GM12878 (cell line): ENCODE measurements around the gene PLEKHM1. TPM values are rescaled to one million over a fixed set of nuclear protein-coding genes. Genes with fewer than 3 reads are reported as not detected.

Source experiments
- ATAC-seq: fragments of 200-7000 bp; cut with Tn5 transposase; 3 replicates; pipeline ENCODE4 v1.9.1; 2020; ENCODE audit warnings: mild to moderate bottlenecking, moderate library complexity
- BruUV-seq: library from RNA; stranded (reverse); fragments of 400-500 nt; replicated peaks from 2 replicates; lab custom pipeline; 2021; lab: Mats Ljungman, UMichigan
- CTCF ChIA-PET: fragments of 300-600 bp; sonication (Branson Sonifier 250); formaldehyde crosslinking; extraction: SDS; loops from one replicate; lab custom pipeline; 2021; ENCODE audit warnings: inconsistent platforms; lab: Yijun Ruan, JAX
- POLR2A ChIA-PET: fragments of 350-600 bp; formaldehyde crosslinking; extraction: SDS; loops from one replicate; lab custom pipeline; 2021; ENCODE audit warnings: inconsistent platforms; lab: Charles Lee
- RAD21 ChIA-PET: fragments of 300-600 bp; sonication (Branson Sonifier 250); formaldehyde crosslinking; loops from one replicate; lab custom pipeline; 2023; ENCODE audit warnings: antibody characterized with exemption; ENCODE audit not compliant: unreplicated experiment; lab: Charles Lee
- SMC1A ChIA-PET: fragments of 300-600 bp; sonication (Branson Sonifier 250); formaldehyde crosslinking; loops from one replicate; lab custom pipeline; 2023; ENCODE audit not compliant: unreplicated experiment, uncharacterized antibody; lab: Charles Lee
- DNase-seq: peaks from one replicate; pipeline ENCODE4 v3.0.0-alpha.2; 2011; ENCODE audit warnings: low read depth, low spot score
- FAIRE-seq: peaks from 3 replicates; lab custom pipeline; 2011; peaks lifted over from hg19 to GRCh38; lab: Jason Lieb, UNC
- H2AFZ ChIP-seq: 2 replicates; pipeline ENCODE4 v1.6.0; 2011; ENCODE audit warnings: low read depth, low read length, control low read depth; ENCODE audit not compliant: control insufficient read depth
- H3K27ac ChIP-seq: 2 replicates; pipeline ENCODE4 v1.5.1; 2011; ENCODE audit warnings: control low read depth; ENCODE audit not compliant: control insufficient read depth, insufficient read depth
- H3K27me3 ChIP-seq, 2 experiments: replicated peaks in 1 of 2; 2 replicates each; pipeline versions ENCODE4 v1.6.0 to v1.6.1; 2011; ENCODE audit warnings: low read length in 1 of 2; ENCODE audit not compliant: control insufficient read depth in 2 of 2, insufficient read depth in 2 of 2
- H3K36me3 ChIP-seq, 2 experiments: 2 replicates each; pipeline ENCODE4 v1.5.1; 2011; ENCODE audit warnings: low read length in 1 of 2; ENCODE audit not compliant: control insufficient read depth in 2 of 2, insufficient read depth in 2 of 2
- H3K4me1 ChIP-seq: 2 replicates; pipeline ENCODE4 v1.6.1; 2011; ENCODE audit warnings: mild to moderate bottlenecking, low read length, moderate library complexity, mixed read lengths; ENCODE audit not compliant: control insufficient read depth, insufficient read depth
- H3K4me2 ChIP-seq: 2 replicates; pipeline ENCODE4 v1.6.0; 2011; ENCODE audit warnings: control low read depth; ENCODE audit not compliant: control insufficient read depth, insufficient read depth
- H3K4me3 ChIP-seq: fragments of 200-600 bp; sonication (generic); 2 replicates; pipeline ENCODE4 v1.5.1; 2016
- H3K79me2 ChIP-seq: 2 replicates; pipeline ENCODE4 v1.6.0; 2011; ENCODE audit warnings: low read length; ENCODE audit not compliant: control insufficient read depth, insufficient read depth
- H3K9ac ChIP-seq: 2 replicates; pipeline ENCODE4 v1.8.0; 2011; ENCODE audit warnings: low read length, control low read depth, mixed read lengths; ENCODE audit not compliant: control insufficient read depth, insufficient read depth
- H3K9me3 ChIP-seq: replicated peaks from 3 replicates; pipeline ENCODE4 v1.5.1; 2011; ENCODE audit warnings: mild to moderate bottlenecking, low read length; ENCODE audit not compliant: control insufficient read depth, insufficient read depth
- H4K20me1 ChIP-seq: 2 replicates; pipeline ENCODE4 v1.6.0; 2011; ENCODE audit not compliant: control insufficient read depth, insufficient read depth
- BACH1 ChIP-seq: fragments of 450-650 bp; IDR thresholded peaks from 2 replicates; pipeline ENCODE4 v1.6.1; 2017; ENCODE audit warnings: mild to moderate bottlenecking, borderline replicate concordance
- BCLAF1 ChIP-seq: fragments of 450-650 bp; IDR thresholded peaks from 2 replicates; pipeline ENCODE4 v1.6.1; 2017; ENCODE audit warnings: antibody characterized with exemption, mild to moderate bottlenecking, moderate library complexity
- CEBPZ ChIP-seq: fragments of 150-350 bp; IDR thresholded peaks from 2 replicates; pipeline ENCODE4 v1.6.1; 2016; ENCODE audit warnings: low read depth, low read length
- CREB1 ChIP-seq: IDR thresholded peaks from 2 replicates; pipeline ENCODE4 v1.6.1; 2012; ENCODE audit warnings: low read depth, mild to moderate bottlenecking, inconsistent platforms
- IRF5 ChIP-seq: fragments of 450-650 bp; IDR thresholded peaks from 2 replicates; pipeline ENCODE4 v1.6.1; 2017; ENCODE audit warnings: borderline replicate concordance
- PAX8 ChIP-seq: fragments of 450-650 bp; IDR thresholded peaks from 2 replicates; pipeline ENCODE4 v1.6.1; 2017; ENCODE audit warnings: mild to moderate bottlenecking, moderate library complexity
- POU2F2 ChIP-seq: IDR thresholded peaks from 3 replicates; pipeline ENCODE4 v1.6.1; 2011; ENCODE audit warnings: low read depth, mild to moderate bottlenecking, low read length, borderline replicate concordance
- RB1 ChIP-seq: fragments of 450-650 bp; formaldehyde crosslinking; IDR thresholded peaks from 2 replicates; pipeline ENCODE4 v1.6.1; 2017; ENCODE audit warnings: mild to moderate bottlenecking, borderline replicate concordance
- TCF7 ChIP-seq: IDR thresholded peaks from 2 replicates; pipeline ENCODE4 v1.6.1; 2014; ENCODE audit warnings: antibody characterized with exemption, borderline replicate concordance
- ZNF217 ChIP-seq: fragments of 450-650 bp; IDR thresholded peaks from 2 replicates; pipeline ENCODE4 v1.6.1; 2017; ENCODE audit warnings: antibody characterized with exemption, mild to moderate bottlenecking
- ZNF274 ChIP-seq: IDR thresholded peaks from one replicate; pipeline ENCODE4 v1.8.0; 2011; ENCODE audit not compliant: insufficient read length, insufficient read depth
- whole genome bisulfite sequencing: methylation state at CpG from one replicate; pipeline ENCODE4 v1.1.6; 2016; ENCODE audit warnings: low lambda C conversion rate; ENCODE audit not compliant: insufficient replicate concordance, insufficient coverage; ENCODE audit errors: missing lambda C conversion rate; 5-methylcytosine and 5-hydroxymethylcytosine counted together
- in situ Hi-C: fragments of 300-500 bp; cut with MboI; formaldehyde crosslinking; loops from 9 replicates; pipeline ENCODE4 v1.14.3; 2018; ENCODE audit warnings: mixed read lengths
- intact Hi-C: fragments of 100-400 bp; cut with micrococcal nuclease; formaldehyde crosslinking; loops from one replicate; pipeline ENCODE4 v1.14.2; 2022; ENCODE audit not compliant: unreplicated experiment
- polyA plus RNA-seq, 11 experiments: library from polyadenylated mRNA; depleted of rRNA in 4 of 11; unstranded in 6 of 11; stranded (reverse) in 5 of 11; fragments of >200 nt; fragmentation: Nextera tagmentation in 4 of 11; fragmentation: Illumina TruSeq in 1 of 11; extraction: Ambion mirVana in 4 of 11; extraction: Trizol in 1 of 11; gene quantifications; 1 replicate in 1 of 11; 2 replicates in 10 of 11; pipeline versions ENCODE4 v1.2.1 to v1.2.3, GENCODE V29; 2011 to 2016; ENCODE audit warnings: inconsistent platforms in 2 of 11, missing spikeins in 2 of 11, low read depth in 1 of 11
- total RNA-seq, 4 experiments: library from RNA; depleted of rRNA in 3 of 4; stranded (reverse); fragments of >200 nt in 3 of 4; fragmentation: Illumina TruSeq in 1 of 4; extraction: Trizol in 1 of 4; gene quantifications; 2 replicates each; pipeline versions ENCODE4 v1.2.1 to v1.2.3, GENCODE V29; 2013 to 2021
- TF ChIP-seq, protein P1 (sequence below): fragments of 450-650 bp; IDR thresholded peaks from 2 replicates; pipeline ENCODE4 v1.6.1; 2017; ENCODE audit warnings: low read depth, mild to moderate bottlenecking, moderate library complexity

PLEKHM1 gene
- total and polyA plus RNA-seq, 10 of the 15 experiments (the other 5 are each of a cell fraction or from before 2014, with no cell fraction given), result 0.21 to 27.8 (median 9.4) TPM

GRCh38 chr17:45428050-45428617, 62.4 kb downstream of the PLEKHM1 start (continued):
- no peak for TF ChIP-seq CEBPZ
- TF ChIP-seq POU2F2, result no peak
- TF ChIP-seq, protein P1, sequence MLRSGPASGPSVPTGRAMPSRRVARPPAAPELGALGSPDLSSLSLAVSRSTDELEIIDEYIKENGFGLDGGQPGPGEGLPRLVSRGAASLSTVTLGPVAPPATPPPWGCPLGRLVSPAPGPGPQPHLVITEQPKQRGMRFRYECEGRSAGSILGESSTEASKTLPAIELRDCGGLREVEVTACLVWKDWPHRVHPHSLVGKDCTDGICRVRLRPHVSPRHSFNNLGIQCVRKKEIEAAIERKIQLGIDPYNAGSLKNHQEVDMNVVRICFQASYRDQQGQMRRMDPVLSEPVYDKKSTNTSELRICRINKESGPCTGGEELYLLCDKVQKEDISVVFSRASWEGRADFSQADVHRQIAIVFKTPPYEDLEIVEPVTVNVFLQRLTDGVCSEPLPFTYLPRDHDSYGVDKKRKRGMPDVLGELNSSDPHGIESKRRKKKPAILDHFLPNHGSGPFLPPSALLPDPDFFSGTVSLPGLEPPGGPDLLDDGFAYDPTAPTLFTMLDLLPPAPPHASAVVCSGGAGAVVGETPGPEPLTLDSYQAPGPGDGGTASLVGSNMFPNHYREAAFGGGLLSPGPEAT, result 0 out of 2 replicates have a peak, but pooled peaks have one; percentile 11
- TF ChIP-seq ZNF274, result no peak

DNA sequence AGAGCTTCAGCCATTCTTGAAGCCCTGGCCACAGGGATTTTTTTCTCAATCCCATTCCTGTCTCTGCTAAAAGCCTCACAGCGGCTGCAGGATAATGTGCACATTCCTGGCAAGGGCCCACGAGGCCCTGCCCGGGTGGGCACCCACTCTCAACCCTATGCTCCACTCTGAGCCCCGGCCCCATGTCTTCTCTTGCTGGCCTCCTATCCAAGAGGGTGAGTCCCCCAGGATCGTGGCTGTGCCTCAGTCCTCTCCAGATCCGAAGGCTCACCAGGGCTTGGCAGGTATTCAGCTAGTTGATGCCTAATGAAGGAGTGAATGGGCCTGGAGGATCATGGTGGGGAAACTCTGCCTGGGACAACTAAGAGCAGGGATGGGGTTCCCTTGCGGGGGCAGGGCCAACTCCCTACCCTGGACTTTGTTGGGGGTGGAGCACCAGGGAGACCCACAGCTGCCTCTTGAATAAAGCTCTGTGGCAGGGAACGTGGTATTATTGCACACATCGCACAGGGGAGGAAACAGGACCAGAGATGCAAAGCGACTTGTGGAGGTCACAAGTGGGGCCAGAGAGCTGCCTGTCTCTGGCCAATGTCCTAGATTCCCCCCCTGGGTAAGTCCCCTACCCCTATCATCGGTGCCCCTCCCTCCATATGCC, 63.2 kb downstream of the PLEKHM1 start:
- no peaks in the 10 kb centered on the region for H3K36me3 ChIP-seq
- H3K4me2 ChIP-seq, result no peak overlapping the region
- H3K9ac ChIP-seq, result no peak overlapping the region
- no peak overlapping the region for H2AFZ ChIP-seq
- SMC1A ChIA-PET, result interaction anchor here (4.0 kb wide), 1 partner anchor 14 kb away, joined by 21 read pairs; no protein-coding TSS in a partner anchor
- peaks cover 3% of the 10 kb centered on the region; the same call in 1 of the 2 replicates for H3K79me2 ChIP-seq
- POLR2A ChIA-PET, result interaction anchor here (0.6 kb wide), 1 partner anchor 671 kb away, joined by 3 read pairs; no protein-coding TSS in a partner anchor
- no peaks in the 10 kb centered on the region for H3K27me3 ChIP-seq
- no peak overlapping the region for H3K27ac ChIP-seq
- CTCF ChIA-PET, result interaction anchor here (0.6 to 6.9 kb wide), 11 partner anchors 14 to 425 kb away, joined by 3 to 67 read pairs (median 4); no protein-coding TSS in a partner anchor
- no TSS peak for BruUV-seq
- no peaks in the 10 kb centered on the region for H3K9me3 ChIP-seq
- H3K4me1 ChIP-seq, result peaks cover 26% of the 10 kb centered on the region
- 66% methylated on average over 11 of the region's 11 CpGs for WGBS
- RAD21 ChIA-PET, result interaction anchor here (1.6 to 3.3 kb wide), 3 partner anchors 14 to 208 kb away, joined by 4 to 24 read pairs (median 7); no protein-coding TSS in a partner anchor
- intact Hi-C loops, result no loop called here
- no peak for FAIRE-seq
- no peak for ATAC-seq
- no peak for DNase-seq
- H3K4me3 ChIP-seq, result no peak overlapping the region
- no peaks in the 10 kb centered on the region for H4K20me1 ChIP-seq
- in situ Hi-C loops, result no loop called here
- TF ChIP-seq BACH1 (no peak), ZNF217 (no peak), CREB1 (no peak), IRF5 (no peak), RB1 (no peak), TCF7 (no peak), BCLAF1 (no peak), PAX8 (no peak)
